SK-N-SH treated with all-trans-retinoic acid at 6 μM for 48 hours (cell line): ENCODE data around the gene SEMA5A.
A peak's percentile ranks its signal among the peaks of the same experiment; 100 is the strongest.

ENCODE experiments used
- ATAC-seq: fragments of 200-7000 bp; cut with Tn5 transposase; 3 replicates; pipeline ENCODE4 v1.9.1; 2020; ENCODE audit warnings: mild to moderate bottlenecking, moderate library complexity
- ARNTL ChIP-seq: fragments of 450-650 bp; formaldehyde crosslinking; IDR thresholded peaks from 2 replicates; pipeline ENCODE4 v1.5.0; 2020; ENCODE audit warnings: low read depth, mild to moderate bottlenecking, moderate library complexity, borderline replicate concordance
- BACH2 ChIP-seq: fragments of 250-450 bp; sonication (Bioruptor Pico); IDR thresholded peaks from 2 replicates; pipeline ENCODE4 v1.9.0; 2021; ENCODE audit warnings: mild to moderate bottlenecking, borderline replicate concordance
- CSDC2 ChIP-seq: fragments of 250-450 bp; sonication (Bioruptor Pico); IDR thresholded peaks from 2 replicates; pipeline ENCODE4 v1.5.0; 2020; ENCODE audit warnings: mild to moderate bottlenecking, moderate library complexity
- ESRRG ChIP-seq: fragments of 250-450 bp; sonication (Bioruptor Pico); IDR thresholded peaks from 2 replicates; pipeline ENCODE4 v1.6.1; 2021; ENCODE audit warnings: mild to moderate bottlenecking
- GLIS3 ChIP-seq: fragments of 250-450 bp; sonication (Bioruptor Pico); IDR thresholded peaks from 2 replicates; pipeline ENCODE4 v1.5.0; 2020; ENCODE audit warnings: mild to moderate bottlenecking, moderate library complexity
- PPARA ChIP-seq: fragments of 250-450 bp; sonication (Bioruptor Pico); IDR thresholded peaks from 2 replicates; pipeline ENCODE4 v1.5.0; 2020; ENCODE audit warnings: mild to moderate bottlenecking, borderline replicate concordance
- RARB ChIP-seq: fragments of 250-450 bp; sonication (Bioruptor Pico); IDR thresholded peaks from 2 replicates; pipeline ENCODE4 v1.8.0; 2021; ENCODE audit warnings: mild to moderate bottlenecking, moderate library complexity
- TOX ChIP-seq: fragments of 250-450 bp; sonication (Bioruptor Pico); IDR thresholded peaks from 2 replicates; pipeline ENCODE4 v1.8.0; 2021; ENCODE audit warnings: mild to moderate bottlenecking, moderate library complexity, borderline replicate concordance
- ZC3H10 ChIP-seq: fragments of 250-450 bp; sonication (Bioruptor Pico); IDR thresholded peaks from 2 replicates; pipeline ENCODE4 v1.5.1; 2021; ENCODE audit warnings: mild to moderate bottlenecking, moderate library complexity
- ZFP3 ChIP-seq: fragments of 250-450 bp; sonication (Bioruptor Pico); IDR thresholded peaks from 2 replicates; pipeline ENCODE4 v1.5.0; 2020; ENCODE audit warnings: mild to moderate bottlenecking, moderate library complexity
- ZFP30 ChIP-seq: fragments of 450-650 bp; formaldehyde crosslinking; IDR thresholded peaks from 2 replicates; pipeline ENCODE4 v1.5.0; 2022; ENCODE audit warnings: mild to moderate bottlenecking, moderate library complexity
- ZNF70 ChIP-seq: fragments of 450-650 bp; formaldehyde crosslinking; IDR thresholded peaks from 2 replicates; pipeline ENCODE4 v1.5.0; 2020; ENCODE audit warnings: mild to moderate bottlenecking, moderate library complexity
- TF ChIP-seq, protein P1 (sequence below): fragments of 250-450 bp; sonication (Bioruptor Pico); IDR thresholded peaks from 2 replicates; pipeline ENCODE4 v1.5.1; 2020; ENCODE audit warnings: low read depth, mild to moderate bottlenecking, moderate library complexity
- TF ChIP-seq, protein P2 (sequence below): fragments of 250-450 bp; sonication (Bioruptor Pico); IDR thresholded peaks from 2 replicates; pipeline ENCODE4 v1.5.0; 2020; ENCODE audit warnings: mild to moderate bottlenecking, moderate library complexity
- TF ChIP-seq, protein P3 (sequence below): fragments of 250-450 bp; sonication (Bioruptor Pico); IDR thresholded peaks from 2 replicates; pipeline ENCODE4 v1.8.0; 2020; ENCODE audit warnings: mild to moderate bottlenecking, moderate library complexity, borderline replicate concordance

SEMA5A gene

GRCh38 chr5:9307150-9307549 lies 238.7 kb downstream of the SEMA5A start (continued):
- TF ChIP-seq, protein P1, sequence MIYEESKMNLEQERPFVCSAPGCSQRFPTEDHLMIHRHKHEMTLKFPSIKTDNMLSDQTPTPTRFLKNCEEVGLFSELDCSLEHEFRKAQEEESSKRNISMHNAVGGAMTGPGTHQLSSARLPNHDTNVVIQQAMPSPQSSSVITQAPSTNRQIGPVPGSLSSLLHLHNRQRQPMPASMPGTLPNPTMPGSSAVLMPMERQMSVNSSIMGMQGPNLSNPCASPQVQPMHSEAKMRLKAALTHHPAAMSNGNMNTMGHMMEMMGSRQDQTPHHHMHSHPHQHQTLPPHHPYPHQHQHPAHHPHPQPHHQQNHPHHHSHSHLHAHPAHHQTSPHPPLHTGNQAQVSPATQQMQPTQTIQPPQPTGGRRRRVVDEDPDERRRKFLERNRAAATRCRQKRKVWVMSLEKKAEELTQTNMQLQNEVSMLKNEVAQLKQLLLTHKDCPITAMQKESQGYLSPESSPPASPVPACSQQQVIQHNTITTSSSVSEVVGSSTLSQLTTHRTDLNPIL (CRISPR knock-in tag) = no peak
- TF ChIP-seq TOX (CRISPR knock-in tag) (no peak), ARNTL (CRISPR knock-in tag) (no peak), ESRRG (CRISPR knock-in tag) (no peak), ZNF70 (CRISPR knock-in tag) (no peak), BACH2 (CRISPR knock-in tag) (no peak)

GRCh38 chr5:9302218-9302617 lies 243.7 kb downstream of the SEMA5A start:
- no peak for TF ChIP-seq ESRRG (CRISPR knock-in tag)
- no peak for TF ChIP-seq BACH2 (CRISPR knock-in tag)
- TF ChIP-seq, protein P1 (CRISPR knock-in tag) = 0 out of 2 replicates have a peak, but pooled peaks have one; percentile 22
- TF ChIP-seq, protein P2, sequence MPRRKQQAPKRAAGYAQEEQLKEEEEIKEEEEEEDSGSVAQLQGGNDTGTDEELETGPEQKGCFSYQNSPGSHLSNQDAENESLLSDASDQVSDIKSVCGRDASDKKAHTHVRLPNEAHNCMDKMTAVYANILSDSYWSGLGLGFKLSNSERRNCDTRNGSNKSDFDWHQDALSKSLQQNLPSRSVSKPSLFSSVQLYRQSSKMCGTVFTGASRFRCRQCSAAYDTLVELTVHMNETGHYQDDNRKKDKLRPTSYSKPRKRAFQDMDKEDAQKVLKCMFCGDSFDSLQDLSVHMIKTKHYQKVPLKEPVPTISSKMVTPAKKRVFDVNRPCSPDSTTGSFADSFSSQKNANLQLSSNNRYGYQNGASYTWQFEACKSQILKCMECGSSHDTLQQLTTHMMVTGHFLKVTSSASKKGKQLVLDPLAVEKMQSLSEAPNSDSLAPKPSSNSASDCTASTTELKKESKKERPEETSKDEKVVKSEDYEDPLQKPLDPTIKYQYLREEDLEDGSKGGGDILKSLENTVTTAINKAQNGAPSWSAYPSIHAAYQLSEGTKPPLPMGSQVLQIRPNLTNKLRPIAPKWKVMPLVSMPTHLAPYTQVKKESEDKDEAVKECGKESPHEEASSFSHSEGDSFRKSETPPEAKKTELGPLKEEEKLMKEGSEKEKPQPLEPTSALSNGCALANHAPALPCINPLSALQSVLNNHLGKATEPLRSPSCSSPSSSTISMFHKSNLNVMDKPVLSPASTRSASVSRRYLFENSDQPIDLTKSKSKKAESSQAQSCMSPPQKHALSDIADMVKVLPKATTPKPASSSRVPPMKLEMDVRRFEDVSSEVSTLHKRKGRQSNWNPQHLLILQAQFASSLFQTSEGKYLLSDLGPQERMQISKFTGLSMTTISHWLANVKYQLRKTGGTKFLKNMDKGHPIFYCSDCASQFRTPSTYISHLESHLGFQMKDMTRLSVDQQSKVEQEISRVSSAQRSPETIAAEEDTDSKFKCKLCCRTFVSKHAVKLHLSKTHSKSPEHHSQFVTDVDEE (CRISPR knock-in tag) = no peak
- ATAC-seq = no peak

GRCh38 chr5:9301200-9301599 lies 244.7 kb downstream of the SEMA5A start:
- TF ChIP-seq RARB (no peak), GLIS3 (no peak), CSDC2 (no peak), ZC3H10 (CRISPR knock-in tag) (no peak), TOX (CRISPR knock-in tag) (no peak)
- ATAC-seq = no peak

- no peak for ATAC-seq
- no peak for TF ChIP-seq PPARA (CRISPR knock-in tag)
- TF ChIP-seq, protein P1 (CRISPR knock-in tag) = no peak
Observed at GRCh38 chr5:9297134-9297533, 248.7 kb downstream of the SEMA5A start.

- TF ChIP-seq TOX (CRISPR knock-in tag) = no peak
- no peak for TF ChIP-seq ZFP3 (CRISPR knock-in tag)
- TF ChIP-seq, protein P2 (CRISPR knock-in tag) = no peak
- TF ChIP-seq, protein P3, sequence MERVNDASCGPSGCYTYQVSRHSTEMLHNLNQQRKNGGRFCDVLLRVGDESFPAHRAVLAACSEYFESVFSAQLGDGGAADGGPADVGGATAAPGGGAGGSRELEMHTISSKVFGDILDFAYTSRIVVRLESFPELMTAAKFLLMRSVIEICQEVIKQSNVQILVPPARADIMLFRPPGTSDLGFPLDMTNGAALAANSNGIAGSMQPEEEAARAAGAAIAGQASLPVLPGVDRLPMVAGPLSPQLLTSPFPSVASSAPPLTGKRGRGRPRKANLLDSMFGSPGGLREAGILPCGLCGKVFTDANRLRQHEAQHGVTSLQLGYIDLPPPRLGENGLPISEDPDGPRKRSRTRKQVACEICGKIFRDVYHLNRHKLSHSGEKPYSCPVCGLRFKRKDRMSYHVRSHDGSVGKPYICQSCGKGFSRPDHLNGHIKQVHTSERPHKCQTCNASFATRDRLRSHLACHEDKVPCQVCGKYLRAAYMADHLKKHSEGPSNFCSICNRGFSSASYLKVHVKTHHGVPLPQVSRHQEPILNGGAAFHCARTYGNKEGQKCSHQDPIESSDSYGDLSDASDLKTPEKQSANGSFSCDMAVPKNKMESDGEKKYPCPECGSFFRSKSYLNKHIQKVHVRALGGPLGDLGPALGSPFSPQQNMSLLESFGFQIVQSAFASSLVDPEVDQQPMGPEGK (CRISPR knock-in tag) = no peak
- TF ChIP-seq ARNTL (CRISPR knock-in tag) = no peak
- TF ChIP-seq RARB = no peak
- TF ChIP-seq, protein P1 (CRISPR knock-in tag) = no peak
- no peak for TF ChIP-seq ESRRG (CRISPR knock-in tag)
- TF ChIP-seq CSDC2 = no peak
- no peak for TF ChIP-seq ZFP30 (CRISPR knock-in tag)
Observed at GRCh38 chr5:9295466-9295801, 250.4 kb downstream of the SEMA5A start.

More at GRCh38 chr5:9295466-9295801, 250.4 kb downstream of the SEMA5A start:
- ATAC-seq = no peak
